OCI-LY1 (cell line): Measurements from ENCODE around the gene GJA5.
"Not testable (repeated sequence)": the region's sequence is repeated elsewhere in the genome, so short reads cannot be mapped to it uniquely, and the experiment has no call there.

Source experiments
- CTCF ChIP-seq: fragments of 200-600 bp; sonication (generic), shearing (Covaris generic); IDR thresholded peaks from 2 replicates; pipeline ENCODE4 v1.5.1; 2017; ENCODE audit warnings: mild to moderate bottlenecking, antibody characterized with exemption, low read length, moderate library complexity, mixed read lengths
- EZH2 ChIP-seq: fragments of 200-600 bp; sonication (generic), shearing (Covaris generic); IDR thresholded peaks from 2 replicates; pipeline ENCODE4 v1.8.0; 2017; ENCODE audit warnings: borderline replicate concordance, mixed run types, mild to moderate bottlenecking, antibody characterized with exemption, low read length, moderate library complexity, mixed read lengths

GRCh38 chr1:147734291-147734841 lies 26.0 kb downstream of the GJA5 start:
- not testable (repeated sequence) for TF ChIP-seq CTCF, EZH2
